Prostate gland (tissue), 2 donors: ENCODE data around the gene RAB35. TPM values are rescaled to one million over a fixed set of nuclear protein-coding genes. Genes with fewer than 3 reads are reported as not detected.

Experiments used
- DNase-seq: peaks from one replicate; pipeline ENCODE4 v3.0.0-alpha.2; 2019; ENCODE audit warnings: low spot score
- H3K27ac ChIP-seq, 2 donors: fragments of 200-600 bp; sonication (generic); 2 replicates each; pipeline ENCODE4 v1.5.1; 2017 to 2019
- H3K27me3 ChIP-seq: fragments of 200-600 bp; sonication (generic); replicated peaks from 2 replicates; pipeline ENCODE4 v1.5.1; 2019; ENCODE audit not compliant: insufficient read depth
- H3K36me3 ChIP-seq, 2 donors: fragments of 200-600 bp; sonication (generic); 1 replicate in 1 of 2; 2 replicates in 1 of 2; pipeline versions ENCODE4 v1.5.1 to v1.8.1; 2017 to 2019
- H3K4me1 ChIP-seq: fragments of 200-600 bp; sonication (generic); replicated peaks from 2 replicates; pipeline ENCODE4 v1.5.1; 2019
- H3K4me3 ChIP-seq, 2 donors: fragments of 200-600 bp; sonication (generic); 2 replicates each; pipeline ENCODE4 v1.5.1; 2017 to 2019
- H3K9me3 ChIP-seq: fragments of 200-600 bp; sonication (generic); 2 replicates; pipeline ENCODE4 v1.5.1; 2017
- POLR2A ChIP-seq: fragments of 450-650 bp; IDR thresholded peaks from one replicate; pipeline ENCODE4 v1.6.1; 2016; ENCODE audit warnings: antibody characterized with exemption, mild to moderate bottlenecking
- POLR2AphosphoS5 ChIP-seq: sonication (generic); formaldehyde crosslinking; IDR thresholded peaks from one replicate; pipeline ENCODE4 v1.6.1; 2017; ENCODE audit warnings: antibody characterized with exemption
- WGBS: methylation state at CpG from one replicate; pipeline ENCODE4 v1.1.5; 2018; 5-methylcytosine and 5-hydroxymethylcytosine counted together
- intact Hi-C: fragments of 100-400 bp; cut with DNase I; formaldehyde crosslinking; loops from one replicate; pipeline ENCODE4 v1.14.2; 2022
- total RNA-seq, 2 donors: library from RNA; depleted of rRNA; stranded (reverse); fragments of >200 nt; gene quantifications; one replicate each; pipeline ENCODE4 v1.1.0, GENCODE V29; 2016
- TF ChIP-seq, protein P1 (sequence below), 4 experiments: fragments of 200-600 bp in 2 of 4; fragments of 450-650 bp in 2 of 4; sonication (generic) in 2 of 4; IDR thresholded peaks; 1 replicate in 3 of 4; 2 replicates in 1 of 4; pipeline ENCODE4 v1.5.1; 2016 to 2019; ENCODE audit warnings: antibody characterized with exemption in 4 of 4, mild to moderate bottlenecking in 2 of 4, moderate library complexity in 2 of 4

RAB35 gene
- total RNA-seq, 2 donors from 2014 or later, result 26.6 to 41.1 TPM

DNA sequence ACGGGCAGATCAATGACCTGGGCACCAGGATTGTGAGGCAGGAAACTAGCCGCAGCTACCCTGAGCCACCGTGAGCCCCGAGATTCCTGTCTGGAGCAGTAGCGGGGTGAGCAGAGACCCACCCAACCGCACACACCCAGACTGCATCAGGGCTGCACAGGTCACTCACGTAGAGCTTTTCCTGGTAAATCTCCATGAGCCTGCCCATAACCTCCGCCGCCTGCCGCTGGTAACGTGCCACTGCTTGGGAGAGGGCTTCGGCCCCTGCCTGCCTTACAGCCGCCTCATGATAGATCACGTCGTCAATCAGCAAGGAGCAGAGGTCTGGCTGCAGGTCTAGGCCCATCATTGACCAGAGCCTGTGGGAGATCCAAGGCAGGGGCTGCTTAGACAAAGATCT lies 38.5 kb upstream of the RAB35 start:
- WGBS, result 94% methylated on average over 15 of the region's 15 CpGs
- no peak for DNase-seq
- Histone ChIP-seq H3K9me3 (no peaks in the 10 kb centered on the region), H3K27me3 (no peaks in the 10 kb centered on the region), H3K4me1 (no peaks in the 10 kb centered on the region), H3K27ac (no peak overlapping the region), H3K36me3 (peaks cover 13 to 63% of the 10 kb centered on the region in 2 donors), H3K4me3 (no peak overlapping the region)
- intact Hi-C loops, result no loop called here
- TF ChIP-seq POLR2A (no peak), POLR2AphosphoS5 (no peak)
- TF ChIP-seq, protein P1, sequence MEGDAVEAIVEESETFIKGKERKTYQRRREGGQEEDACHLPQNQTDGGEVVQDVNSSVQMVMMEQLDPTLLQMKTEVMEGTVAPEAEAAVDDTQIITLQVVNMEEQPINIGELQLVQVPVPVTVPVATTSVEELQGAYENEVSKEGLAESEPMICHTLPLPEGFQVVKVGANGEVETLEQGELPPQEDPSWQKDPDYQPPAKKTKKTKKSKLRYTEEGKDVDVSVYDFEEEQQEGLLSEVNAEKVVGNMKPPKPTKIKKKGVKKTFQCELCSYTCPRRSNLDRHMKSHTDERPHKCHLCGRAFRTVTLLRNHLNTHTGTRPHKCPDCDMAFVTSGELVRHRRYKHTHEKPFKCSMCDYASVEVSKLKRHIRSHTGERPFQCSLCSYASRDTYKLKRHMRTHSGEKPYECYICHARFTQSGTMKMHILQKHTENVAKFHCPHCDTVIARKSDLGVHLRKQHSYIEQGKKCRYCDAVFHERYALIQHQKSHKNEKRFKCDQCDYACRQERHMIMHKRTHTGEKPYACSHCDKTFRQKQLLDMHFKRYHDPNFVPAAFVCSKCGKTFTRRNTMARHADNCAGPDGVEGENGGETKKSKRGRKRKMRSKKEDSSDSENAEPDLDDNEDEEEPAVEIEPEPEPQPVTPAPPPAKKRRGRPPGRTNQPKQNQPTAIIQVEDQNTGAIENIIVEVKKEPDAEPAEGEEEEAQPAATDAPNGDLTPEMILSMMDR (IDR thresholded peaks at IDR 0.05), result no peak

DNA sequence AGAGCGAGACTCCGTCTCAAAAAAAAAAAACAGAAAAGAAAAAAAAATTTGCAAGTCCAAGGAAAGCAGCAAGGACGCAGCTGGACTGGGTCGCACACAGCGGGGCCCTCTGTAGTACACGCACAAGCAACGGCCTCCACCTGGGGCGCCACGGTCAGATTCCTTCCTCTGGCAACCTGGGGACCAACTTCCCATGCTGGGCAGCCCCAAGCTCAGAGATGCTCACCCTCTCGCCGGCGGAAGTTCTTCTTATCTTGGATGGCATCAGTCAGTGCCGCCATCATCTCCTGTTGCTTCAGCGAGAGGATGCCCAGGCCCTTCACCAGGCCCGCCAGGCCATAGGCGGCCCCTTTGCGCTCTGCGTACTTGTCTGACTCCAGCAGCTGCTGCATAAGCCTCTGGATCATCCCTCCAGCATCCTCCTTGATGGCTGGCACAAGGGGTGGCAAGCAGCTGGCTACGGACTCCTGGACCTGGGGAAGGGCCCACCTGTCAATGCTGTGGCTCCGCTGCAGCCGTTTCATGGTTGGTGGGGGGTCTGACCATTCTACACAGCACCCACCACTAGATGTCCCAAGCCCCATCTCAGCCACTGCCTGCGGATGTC lies 34.5 kb upstream of the RAB35 start:
- Histone ChIP-seq H3K27ac (no peak overlapping the region), H3K36me3 (peaks cover 26 to 53% of the 10 kb centered on the region in 2 donors), H3K4me3 (no peak overlapping the region), H3K27me3 (no peaks in the 10 kb centered on the region), H3K4me1 (no peaks in the 10 kb centered on the region), H3K9me3 (no peaks in the 10 kb centered on the region)
- WGBS, result 95% methylated on average over 22 of the region's 22 CpGs
- TF ChIP-seq POLR2A (no peak), POLR2AphosphoS5 (no peak)
- TF ChIP-seq, protein P1 (IDR thresholded peaks at IDR 0.05), result no peak
- intact Hi-C loops, result no loop called here
- no peak for DNase-seq

DNA sequence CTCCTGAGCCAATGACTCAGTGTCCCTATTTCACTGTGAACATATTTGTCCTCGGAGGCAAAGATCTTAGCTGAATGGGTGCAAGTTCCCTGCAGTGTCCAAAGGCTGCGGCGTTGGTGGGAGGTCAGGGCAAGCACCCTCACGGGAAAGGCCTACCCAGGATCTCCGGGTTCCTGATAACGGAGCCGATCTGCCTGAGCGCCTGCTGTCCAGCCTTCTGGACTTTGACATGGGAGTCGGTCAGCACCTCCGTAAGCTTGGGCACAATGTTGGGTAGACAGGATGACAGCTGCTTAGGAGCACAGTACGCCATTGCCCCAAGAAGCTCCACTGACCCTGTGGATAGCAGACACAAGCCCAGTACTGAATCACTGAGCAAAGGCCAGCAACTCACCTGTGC lies 31.5 kb upstream of the RAB35 start:
- Histone ChIP-seq H3K27ac (no peak overlapping the region), H3K4me3 (no peak overlapping the region), H3K27me3 (no peaks in the 10 kb centered on the region), H3K9me3 (no peaks in the 10 kb centered on the region), H3K36me3 (peaks cover 19 to 43% of the 10 kb centered on the region in 2 donors), H3K4me1 (no peaks in the 10 kb centered on the region)
- no peak for DNase-seq
- intact Hi-C loops, result no loop called here
- TF ChIP-seq POLR2A (no peak), POLR2AphosphoS5 (no peak)
- TF ChIP-seq, protein P1 (IDR thresholded peaks at IDR 0.05), result no peak
- WGBS, result 91% methylated on average over 5 of the region's 11 CpGs

DNA sequence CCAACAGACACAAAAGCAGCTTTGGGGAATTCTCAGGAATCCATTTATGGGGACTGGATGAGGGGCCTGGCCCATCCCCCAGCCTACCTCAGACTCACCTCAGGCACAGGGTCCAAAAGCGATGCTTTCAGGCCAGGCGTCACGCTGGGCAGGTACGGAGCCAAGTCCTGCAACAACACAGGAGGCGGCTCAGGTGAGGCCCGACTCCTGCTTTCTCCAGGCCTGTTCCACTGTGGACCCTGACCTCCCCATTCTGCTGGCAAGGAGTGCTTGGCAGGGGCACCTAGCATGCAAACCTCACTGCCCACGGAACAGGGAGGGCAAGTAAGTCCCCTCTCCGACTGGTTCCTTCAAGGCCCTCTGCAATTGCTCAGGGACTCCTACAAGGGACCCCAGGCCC lies 28.6 kb upstream of the RAB35 start:
- H3K36me3 ChIP-seq, result peaks cover 31 to 40% of the 10 kb centered on the region in 2 donors
- no peak overlapping the region for H3K4me3 ChIP-seq
- no peak overlapping the region for H3K27ac ChIP-seq
- H3K4me1 ChIP-seq, result no peaks in the 10 kb centered on the region
- no peak for DNase-seq
- 98% methylated on average over 8 of the region's 8 CpGs for WGBS
- no peaks in the 10 kb centered on the region for H3K27me3 ChIP-seq
- intact Hi-C loops, result no loop called here
- no peaks in the 10 kb centered on the region for H3K9me3 ChIP-seq
- TF ChIP-seq, protein P1 (IDR thresholded peaks at IDR 0.05), result no peak
- TF ChIP-seq POLR2AphosphoS5 (no peak), POLR2A (no peak)

DNA sequence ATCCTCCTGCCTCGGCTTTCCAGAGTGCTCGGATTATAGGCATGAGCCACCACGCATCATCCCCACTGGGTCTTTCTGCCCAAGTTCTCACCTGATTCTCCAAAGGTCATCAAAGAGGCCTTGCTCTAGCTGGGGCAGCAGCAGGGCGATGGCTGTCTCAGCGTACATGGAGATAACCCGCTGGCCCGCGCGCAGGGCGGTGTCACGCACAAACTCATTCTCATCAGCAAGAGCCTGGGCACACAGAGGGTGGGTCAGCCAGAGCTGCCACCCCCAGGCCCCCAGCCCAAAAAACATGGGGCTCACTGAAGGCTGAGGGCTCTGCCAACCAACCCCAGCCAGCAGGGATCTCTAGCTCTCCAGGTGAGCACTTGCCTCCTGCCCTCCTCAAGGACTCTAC lies 27.7 kb upstream of the RAB35 start:
- DNase-seq, result no peak
- Histone ChIP-seq H3K27me3 (no peaks in the 10 kb centered on the region), H3K9me3 (no peaks in the 10 kb centered on the region), H3K36me3 (peaks cover 25 to 43% of the 10 kb centered on the region in 2 donors), H3K27ac (no peak overlapping the region), H3K4me1 (no peaks in the 10 kb centered on the region), H3K4me3 (no peak overlapping the region)
- TF ChIP-seq POLR2A (no peak), POLR2AphosphoS5 (no peak)
- TF ChIP-seq, protein P1 (IDR thresholded peaks at IDR 0.05), result no peak
- intact Hi-C loops, result no loop called here
- WGBS, result 99% methylated on average over 11 of the region's 11 CpGs
